SK-N-SH treated with all-trans-retinoic acid at 6 μM for 48 hours (cell line): ENCODE data around the gene PSD2.

Source experiments
- ATAC-seq: fragments of 200-7000 bp; cut with Tn5 transposase; 3 replicates; pipeline ENCODE4 v1.9.1; 2020; ENCODE audit warnings: mild to moderate bottlenecking, moderate library complexity
- ARNTL ChIP-seq: fragments of 450-650 bp; formaldehyde crosslinking; IDR thresholded peaks from 2 replicates; pipeline ENCODE4 v1.5.0; 2020; ENCODE audit warnings: low read depth, mild to moderate bottlenecking, moderate library complexity, borderline replicate concordance
- BACH2 ChIP-seq: fragments of 250-450 bp; sonication (Bioruptor Pico); IDR thresholded peaks from 2 replicates; pipeline ENCODE4 v1.9.0; 2021; ENCODE audit warnings: mild to moderate bottlenecking, borderline replicate concordance
- CREB5 ChIP-seq: fragments of 250-450 bp; sonication (Bioruptor Pico); IDR thresholded peaks from 2 replicates; pipeline ENCODE4 v1.5.1; 2020; ENCODE audit warnings: low read depth, mild to moderate bottlenecking, moderate library complexity
- CSDC2 ChIP-seq: fragments of 250-450 bp; sonication (Bioruptor Pico); IDR thresholded peaks from 2 replicates; pipeline ENCODE4 v1.5.0; 2020; ENCODE audit warnings: mild to moderate bottlenecking, moderate library complexity
- CSRNP3 ChIP-seq: fragments of 250-450 bp; sonication (Bioruptor Pico); IDR thresholded peaks from 2 replicates; pipeline ENCODE4 v1.5.1; 2021; ENCODE audit warnings: mild to moderate bottlenecking, moderate library complexity
- ESRRG ChIP-seq: fragments of 250-450 bp; sonication (Bioruptor Pico); IDR thresholded peaks from 2 replicates; pipeline ENCODE4 v1.6.1; 2021; ENCODE audit warnings: mild to moderate bottlenecking
- GLIS3 ChIP-seq: fragments of 250-450 bp; sonication (Bioruptor Pico); IDR thresholded peaks from 2 replicates; pipeline ENCODE4 v1.5.0; 2020; ENCODE audit warnings: mild to moderate bottlenecking, moderate library complexity
- ISL1 ChIP-seq: fragments of 250-450 bp; sonication (Bioruptor Pico); IDR thresholded peaks from 2 replicates; pipeline ENCODE4 v2.1.2; 2022; ENCODE audit warnings: mild to moderate bottlenecking, moderate library complexity
- OSR1 ChIP-seq: fragments of 250-450 bp; sonication (Bioruptor Pico); IDR thresholded peaks from 2 replicates; pipeline ENCODE4 v1.8.0; 2022; ENCODE audit warnings: moderate library complexity, mild to moderate bottlenecking, inconsistent platforms
- PPARA ChIP-seq: fragments of 250-450 bp; sonication (Bioruptor Pico); IDR thresholded peaks from 2 replicates; pipeline ENCODE4 v1.5.0; 2020; ENCODE audit warnings: mild to moderate bottlenecking, borderline replicate concordance
- RARB ChIP-seq: fragments of 250-450 bp; sonication (Bioruptor Pico); IDR thresholded peaks from 2 replicates; pipeline ENCODE4 v1.8.0; 2021; ENCODE audit warnings: mild to moderate bottlenecking, moderate library complexity
- SNAI2 ChIP-seq: fragments of 250-450 bp; sonication (Bioruptor Pico); IDR thresholded peaks from 2 replicates; pipeline ENCODE4 v1.5.0; 2020; ENCODE audit warnings: mild to moderate bottlenecking, moderate library complexity
- TCF4 ChIP-seq: fragments of 250-450 bp; sonication (Bioruptor Pico); IDR thresholded peaks from 2 replicates; pipeline ENCODE4 v1.8.0; 2021; ENCODE audit warnings: mild to moderate bottlenecking, moderate library complexity, borderline replicate concordance
- TOX ChIP-seq: fragments of 250-450 bp; sonication (Bioruptor Pico); IDR thresholded peaks from 2 replicates; pipeline ENCODE4 v1.8.0; 2021; ENCODE audit warnings: mild to moderate bottlenecking, moderate library complexity, borderline replicate concordance
- TSHZ2 ChIP-seq: fragments of 250-450 bp; sonication (Bioruptor Pico); IDR thresholded peaks from 2 replicates; pipeline ENCODE4 v1.5.0; 2020; ENCODE audit warnings: mild to moderate bottlenecking, moderate library complexity
- ZC3H10 ChIP-seq: fragments of 250-450 bp; sonication (Bioruptor Pico); IDR thresholded peaks from 2 replicates; pipeline ENCODE4 v1.5.1; 2021; ENCODE audit warnings: mild to moderate bottlenecking, moderate library complexity
- ZFP3 ChIP-seq: fragments of 250-450 bp; sonication (Bioruptor Pico); IDR thresholded peaks from 2 replicates; pipeline ENCODE4 v1.5.0; 2020; ENCODE audit warnings: mild to moderate bottlenecking, moderate library complexity
- ZFP30 ChIP-seq: fragments of 450-650 bp; formaldehyde crosslinking; IDR thresholded peaks from 2 replicates; pipeline ENCODE4 v1.5.0; 2022; ENCODE audit warnings: mild to moderate bottlenecking, moderate library complexity
- ZNF565 ChIP-seq: fragments of 450-650 bp; formaldehyde crosslinking; conservative IDR thresholded peaks from 2 replicates; pipeline ENCODE4 v1.5.0; 2020; ENCODE audit warnings: low read depth, mild to moderate bottlenecking, moderate library complexity
- ZNF70 ChIP-seq: fragments of 450-650 bp; formaldehyde crosslinking; IDR thresholded peaks from 2 replicates; pipeline ENCODE4 v1.5.0; 2020; ENCODE audit warnings: mild to moderate bottlenecking, moderate library complexity
- ZNF8 ChIP-seq: fragments of 450-650 bp; formaldehyde crosslinking; IDR thresholded peaks from 2 replicates; pipeline ENCODE4 v1.5.0; 2020; ENCODE audit warnings: mild to moderate bottlenecking, moderate library complexity
- TF ChIP-seq, protein P1 (sequence below): fragments of 250-450 bp; sonication (Bioruptor Pico); IDR thresholded peaks from 2 replicates; pipeline ENCODE4 v1.8.0; 2021; ENCODE audit warnings: low read depth, mild to moderate bottlenecking, moderate library complexity, borderline replicate concordance
- TF ChIP-seq, protein P2 (sequence below): fragments of 250-450 bp; sonication (Bioruptor Pico); IDR thresholded peaks from 2 replicates; pipeline ENCODE4 v1.8.0; 2020; ENCODE audit warnings: mild to moderate bottlenecking, moderate library complexity, borderline replicate concordance

Gene PSD2

DNA sequence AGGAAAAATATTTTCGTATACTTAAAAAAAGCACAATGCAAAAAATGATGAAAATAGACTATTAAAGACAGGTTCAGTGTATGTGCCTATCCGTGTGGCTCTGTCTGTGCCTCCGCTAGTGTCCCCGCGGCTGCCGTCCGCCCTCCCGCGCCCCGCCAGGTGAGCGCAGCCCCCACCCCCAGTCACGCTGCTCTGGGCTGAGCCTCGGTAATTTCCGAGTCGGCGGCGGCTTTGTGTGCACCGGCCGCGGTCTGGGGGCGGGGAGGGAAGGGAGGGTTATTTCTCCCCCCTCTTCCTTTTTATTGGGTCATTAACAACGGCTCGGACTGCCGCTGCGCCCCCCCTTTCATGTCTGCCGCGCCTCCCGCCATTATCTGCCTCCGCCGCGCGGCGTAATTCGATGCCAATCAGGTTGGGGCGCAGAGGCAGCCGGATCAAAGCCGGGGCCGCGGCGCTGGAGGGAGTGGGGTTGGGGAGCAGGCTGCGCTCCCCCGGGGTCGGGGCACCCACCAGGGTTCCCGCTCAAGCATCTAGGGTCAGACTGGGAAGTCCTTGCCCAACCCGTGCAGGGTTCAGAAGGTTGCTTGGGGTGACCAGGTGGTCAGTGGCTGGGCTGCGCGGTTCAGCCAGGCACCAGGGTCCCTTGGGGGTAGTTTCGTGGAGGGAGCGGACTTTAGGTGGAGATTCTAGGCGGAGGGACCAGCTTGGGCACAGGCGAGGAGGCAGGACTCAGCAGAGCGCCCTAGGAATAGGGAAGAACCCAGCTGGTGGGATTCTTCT, 39.5 kb upstream of the PSD2 start:
- TF ChIP-seq CSRNP3 (CRISPR knock-in tag) (no peak), BACH2 (CRISPR knock-in tag) (no peak), PPARA (CRISPR knock-in tag) (no peak), TSHZ2 (CRISPR knock-in tag) (no peak), ZNF8 (no peak), SNAI2 (no peak), ZFP3 (CRISPR knock-in tag) (no peak), ARNTL (no peak), OSR1 (CRISPR knock-in tag) (no peak), ISL1 (CRISPR knock-in tag) (no peak), ZNF565 (CRISPR knock-in tag) (no peak), RARB (no peak), TCF4 (no peak), CSDC2 (CRISPR knock-in tag) (no peak), ZFP30 (no peak)
- TF ChIP-seq, protein P1, sequence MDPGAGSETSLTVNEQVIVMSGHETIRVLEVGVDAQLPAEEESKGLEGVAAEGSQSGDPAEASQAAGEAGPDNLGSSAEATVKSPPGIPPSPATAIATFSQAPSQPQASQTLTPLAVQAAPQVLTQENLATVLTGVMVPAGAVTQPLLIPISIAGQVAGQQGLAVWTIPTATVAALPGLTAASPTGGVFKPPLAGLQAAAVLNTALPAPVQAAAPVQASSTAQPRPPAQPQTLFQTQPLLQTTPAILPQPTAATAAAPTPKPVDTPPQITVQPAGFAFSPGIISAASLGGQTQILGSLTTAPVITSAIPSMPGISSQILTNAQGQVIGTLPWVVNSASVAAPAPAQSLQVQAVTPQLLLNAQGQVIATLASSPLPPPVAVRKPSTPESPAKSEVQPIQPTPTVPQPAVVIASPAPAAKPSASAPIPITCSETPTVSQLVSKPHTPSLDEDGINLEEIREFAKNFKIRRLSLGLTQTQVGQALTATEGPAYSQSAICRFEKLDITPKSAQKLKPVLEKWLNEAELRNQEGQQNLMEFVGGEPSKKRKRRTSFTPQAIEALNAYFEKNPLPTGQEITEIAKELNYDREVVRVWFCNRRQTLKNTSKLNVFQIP (CRISPR knock-in tag), result no peak
- TF ChIP-seq, protein P2, sequence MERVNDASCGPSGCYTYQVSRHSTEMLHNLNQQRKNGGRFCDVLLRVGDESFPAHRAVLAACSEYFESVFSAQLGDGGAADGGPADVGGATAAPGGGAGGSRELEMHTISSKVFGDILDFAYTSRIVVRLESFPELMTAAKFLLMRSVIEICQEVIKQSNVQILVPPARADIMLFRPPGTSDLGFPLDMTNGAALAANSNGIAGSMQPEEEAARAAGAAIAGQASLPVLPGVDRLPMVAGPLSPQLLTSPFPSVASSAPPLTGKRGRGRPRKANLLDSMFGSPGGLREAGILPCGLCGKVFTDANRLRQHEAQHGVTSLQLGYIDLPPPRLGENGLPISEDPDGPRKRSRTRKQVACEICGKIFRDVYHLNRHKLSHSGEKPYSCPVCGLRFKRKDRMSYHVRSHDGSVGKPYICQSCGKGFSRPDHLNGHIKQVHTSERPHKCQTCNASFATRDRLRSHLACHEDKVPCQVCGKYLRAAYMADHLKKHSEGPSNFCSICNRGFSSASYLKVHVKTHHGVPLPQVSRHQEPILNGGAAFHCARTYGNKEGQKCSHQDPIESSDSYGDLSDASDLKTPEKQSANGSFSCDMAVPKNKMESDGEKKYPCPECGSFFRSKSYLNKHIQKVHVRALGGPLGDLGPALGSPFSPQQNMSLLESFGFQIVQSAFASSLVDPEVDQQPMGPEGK, result no peak
- ATAC-seq, result no peak

GRCh38 chr5:139756971-139757370, 38.6 kb upstream of the PSD2 start:
- no peak for ATAC-seq
- TF ChIP-seq GLIS3 (CRISPR knock-in tag) (no peak), TCF4 (no peak), BACH2 (CRISPR knock-in tag) (no peak), ESRRG (CRISPR knock-in tag) (no peak), CSDC2 (CRISPR knock-in tag) (no peak), CREB5 (CRISPR knock-in tag) (no peak), ZC3H10 (CRISPR knock-in tag) (no peak), ZNF70 (CRISPR knock-in tag) (no peak), TSHZ2 (CRISPR knock-in tag) (no peak), TOX (CRISPR knock-in tag) (no peak), CSRNP3 (CRISPR knock-in tag) (no peak), OSR1 (CRISPR knock-in tag) (no peak), ZNF565 (CRISPR knock-in tag) (no peak), SNAI2 (no peak), ISL1 (CRISPR knock-in tag) (no peak), ARNTL (no peak), ZFP30 (no peak), ZFP3 (CRISPR knock-in tag) (no peak)
- TF ChIP-seq, protein P1 (CRISPR knock-in tag), result no peak
